NCI-H2029 treated with DMSO at 0.1 percent for 48 hours (cell line): ENCODE results near the gene MT1HL1.

ENCODE experiments used
- DNase-seq: peaks from one replicate; lab custom pipeline; 2025; lab: John Stamatoyannopoulos, UW

MT1HL1 gene

DNA sequence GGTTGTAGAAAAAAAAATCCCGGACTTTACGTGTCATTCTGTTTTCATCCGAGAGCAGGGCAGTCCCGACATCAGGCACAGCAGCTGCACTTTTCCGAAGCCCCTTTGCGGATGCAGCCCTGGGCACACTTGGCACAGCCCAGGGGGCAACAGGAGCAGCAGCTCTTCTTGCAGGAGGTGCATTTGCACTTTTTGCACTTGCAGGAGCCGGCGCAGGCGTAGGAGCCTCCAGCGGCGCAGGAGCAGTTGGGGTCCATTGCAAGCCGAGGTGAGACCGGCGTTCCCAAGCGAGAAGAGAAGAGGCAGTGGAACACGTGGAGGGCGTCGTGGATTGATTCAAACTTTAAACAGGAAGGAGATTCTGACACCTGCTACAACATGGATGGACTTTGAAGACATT is at the start of gene MT1HL1:
Gene MT1HL1, minus strand, starts transcription at position 326 of the 400 bp plus-strand sequence. Its CDS starts 69 bp downstream, at position 257.
- DNase-seq: no peak

- no peak for DNase-seq
Measured at GRCh38 chr1:237050915-237051314, 46.7 kb upstream of the MT1HL1 start.

DNA sequence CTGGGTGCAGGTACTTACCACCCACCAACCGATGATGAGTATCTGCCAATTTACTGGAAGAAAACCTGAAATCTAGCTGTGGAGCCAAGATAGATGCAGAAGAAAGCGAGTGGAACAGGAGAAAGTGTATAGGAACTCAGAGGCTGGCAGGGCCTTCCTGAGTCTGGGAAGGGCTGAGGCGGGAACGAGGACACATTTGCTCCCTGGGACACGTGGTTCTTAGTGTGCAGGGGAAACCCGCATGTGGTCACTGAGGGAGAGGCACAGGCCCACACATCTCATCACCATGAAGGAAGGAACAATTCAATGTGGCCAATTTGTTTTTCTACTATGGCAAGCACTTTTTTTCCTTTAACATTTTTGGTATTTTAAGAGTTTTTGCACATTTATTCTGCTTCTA is 45.9 kb upstream of the MT1HL1 start:
- DNase-seq: no peak

DNA sequence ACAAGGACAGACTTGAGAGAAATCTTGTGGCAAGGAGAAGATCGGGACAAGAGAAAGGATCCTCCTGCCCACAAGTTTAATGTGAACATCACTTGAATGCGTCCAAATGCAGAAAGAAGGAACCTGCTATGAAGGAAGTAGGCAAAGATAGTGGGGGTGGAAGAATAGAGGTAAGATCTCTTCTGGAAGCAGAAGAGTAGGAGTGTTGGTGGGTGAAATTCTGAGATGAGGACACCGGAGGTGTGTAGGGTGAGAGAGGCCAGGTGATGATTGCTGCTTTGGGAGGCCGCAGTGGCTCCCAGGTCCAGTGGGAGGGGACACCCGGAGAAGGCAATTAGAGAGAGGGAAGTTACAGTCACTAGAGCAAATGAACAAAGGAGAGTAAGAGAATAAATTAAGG is 44.6 kb upstream of the MT1HL1 start:
- DNase-seq: no peak

GRCh38 chr1:237045278-237046016 is 41.2 kb upstream of the MT1HL1 start:
- no peak for DNase-seq

- no peak for DNase-seq
Measured at GRCh38 chr1:237043846-237044636, 39.8 kb upstream of the MT1HL1 start.

GRCh38 chr1:237042892-237043576 is 38.8 kb upstream of the MT1HL1 start:
- no peak for DNase-seq

GRCh38 chr1:237042526-237042891 is 38.3 kb upstream of the MT1HL1 start:
- no peak for DNase-seq

- DNase-seq: no peak
Measured at GRCh38 chr1:237041795-237042525, 37.7 kb upstream of the MT1HL1 start, which contains the start of gene RYR2. TSS of gene RYR2 (plus strand) at chr1:237042184. CDS start at chr1:237042522, 338 bp downstream.

GRCh38 chr1:237041461-237041794 is 37.2 kb upstream of the MT1HL1 start:
- DNase-seq: no peak

DNA sequence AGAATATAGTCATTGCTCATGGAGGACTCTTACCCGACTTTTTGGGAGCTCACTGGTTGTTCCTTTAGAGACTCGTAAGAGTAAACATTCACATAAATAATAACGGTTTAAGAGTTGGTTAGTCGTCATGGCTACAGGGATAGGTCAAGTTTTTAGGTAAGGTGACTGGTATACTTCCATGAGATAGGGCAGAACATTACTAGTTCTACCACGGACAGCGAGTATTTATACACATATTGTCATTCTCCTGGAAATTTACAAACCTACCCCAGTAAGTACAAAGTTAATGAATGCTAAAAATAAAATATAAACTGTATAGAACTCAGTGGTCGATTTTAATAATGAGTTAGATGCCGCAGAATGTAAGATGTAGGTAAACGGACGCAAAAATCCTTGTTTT is 36.6 kb upstream of the MT1HL1 start:
- no peak for DNase-seq

DNA sequence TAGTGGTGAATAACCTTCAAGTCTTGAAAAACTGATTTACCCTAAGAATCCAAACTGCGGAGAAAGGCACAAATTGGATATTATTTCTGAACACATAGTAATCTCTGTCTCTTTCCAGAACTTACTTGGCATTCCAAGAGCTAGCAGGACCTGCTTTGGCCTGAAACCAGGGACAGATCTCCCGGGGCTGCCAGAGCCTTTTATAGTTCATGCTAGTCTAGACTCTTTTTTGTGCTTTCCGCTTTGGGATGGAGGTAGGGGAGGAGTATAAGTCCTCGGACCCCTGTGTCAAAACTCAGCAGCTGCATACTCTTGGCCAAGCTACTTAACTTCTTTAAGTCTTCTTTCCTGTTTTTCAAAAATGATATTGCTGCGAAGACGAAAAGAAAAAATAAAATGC is 34.0 kb upstream of the MT1HL1 start:
- DNase-seq: no peak

GRCh38 chr1:237035759-237036158 is 31.5 kb upstream of the MT1HL1 start:
- no peak for DNase-seq

GRCh38 chr1:237033804-237034203 is 29.6 kb upstream of the MT1HL1 start:
- no peak for DNase-seq

DNA sequence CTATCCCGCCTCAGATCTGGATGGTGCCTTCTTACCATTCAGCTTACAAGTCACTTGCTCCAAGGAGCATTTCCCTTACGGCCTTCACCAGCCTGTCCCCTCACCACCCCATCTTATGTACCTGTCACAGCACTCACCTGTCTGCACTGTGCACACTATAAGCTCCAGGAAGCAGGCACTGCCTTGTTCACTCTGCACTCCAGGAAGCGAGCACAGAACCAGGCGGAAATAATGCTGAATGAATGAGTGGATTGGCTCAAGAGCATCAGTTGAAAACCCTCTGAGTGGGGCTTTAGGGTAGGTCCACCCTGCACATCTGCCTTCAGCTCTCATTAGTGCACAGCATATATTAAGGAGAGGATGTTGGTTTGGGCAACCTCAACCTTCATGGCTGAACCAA is 28.8 kb upstream of the MT1HL1 start:
- no peak for DNase-seq

GRCh38 chr1:237032029-237032428 is 27.8 kb upstream of the MT1HL1 start:
- DNase-seq: no peak

DNA sequence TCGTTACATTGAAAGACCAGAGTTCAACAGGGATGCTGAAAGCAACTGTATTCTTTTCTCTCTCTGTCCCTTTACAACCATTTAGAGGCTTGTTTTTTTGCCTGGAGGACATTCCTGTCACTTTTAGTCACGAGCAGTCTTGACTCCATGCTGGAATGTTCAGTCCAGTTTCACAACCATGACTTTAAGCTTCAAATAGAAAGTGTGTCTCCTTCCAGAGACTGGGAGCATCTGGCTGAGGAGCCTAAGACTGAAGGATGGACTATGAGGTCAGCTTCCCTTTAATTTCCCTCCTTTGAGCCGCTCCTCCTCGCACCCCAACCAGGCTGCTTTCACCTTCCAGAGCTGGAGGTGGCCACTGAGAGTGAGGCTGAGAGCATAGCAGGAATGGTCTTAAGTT is 27.2 kb upstream of the MT1HL1 start:
- DNase-seq: no peak

- no peak for DNase-seq
Measured at GRCh38 chr1:237029850-237030535, 25.8 kb upstream of the MT1HL1 start.

GRCh38 chr1:237029240-237029639 is 25.0 kb upstream of the MT1HL1 start:
- DNase-seq: no peak

- DNase-seq: no peak
Measured at GRCh38 chr1:237025358-237026074, 21.3 kb upstream of the MT1HL1 start.

- no peak for DNase-seq
Measured at GRCh38 chr1:237018896-237019295, 14.7 kb upstream of the MT1HL1 start.
